ENCODE data around the gene KCNQ1.

GRCh38 chr11:2810411-2811205 lies 365.8 kb downstream of the KCNQ1 start:
- no peak for TF ChIP-seq POLR2A (IDR thresholded peaks at IDR 0.05; ENCODE audit: low read depth, low read length)
- no peak for TF ChIP-seq POLR2AphosphoS5 (IDR thresholded peaks at IDR 0.05; ENCODE audit: low read depth, low read length)
- TF ChIP-seq SPI1 (IDR thresholded peaks at IDR 0.05; ENCODE audit: low read depth, low read length), result no peak

All from GM12891 (cell line).